HCT116 (cell line): ENCODE data around the gene FRMD4A.
"Not testable (repeated sequence)": the region's sequence is repeated elsewhere in the genome, so short reads cannot be mapped to it uniquely, and the experiment has no call there.

Source experiments
- ATF3 ChIP-seq: IDR thresholded peaks from 2 replicates; pipeline ENCODE4 v1.6.1; 2012
- CEBPB ChIP-seq: IDR thresholded peaks from 2 replicates; pipeline ENCODE4 v1.6.1; 2012; ENCODE audit warnings: low read depth
- EZH2 ChIP-seq: fragments of 200-600 bp; sonication (generic); IDR thresholded peaks from 2 replicates; pipeline ENCODE4 v1.6.1; 2017; ENCODE audit warnings: antibody characterized with exemption, mixed run types
- JUND ChIP-seq: IDR thresholded peaks from 2 replicates; pipeline ENCODE4 v1.6.1; 2012
- MAX ChIP-seq: IDR thresholded peaks from 2 replicates; pipeline ENCODE4 v1.6.1; 2012
- POLR2A ChIP-seq: IDR thresholded peaks from 2 replicates; pipeline ENCODE4 v1.7.0; 2011; ENCODE audit warnings: borderline replicate concordance; ENCODE audit not compliant: insufficient read depth, insufficient read length; ENCODE audit errors: extremely low read depth
- RAD21 ChIP-seq: IDR thresholded peaks from 2 replicates; pipeline ENCODE4 v1.6.1; 2012; ENCODE audit warnings: low read depth, mild to moderate bottlenecking
- REST ChIP-seq: IDR thresholded peaks from 2 replicates; pipeline ENCODE4 v1.6.1; 2012; ENCODE audit warnings: low read depth
- YY1 ChIP-seq: IDR thresholded peaks from 2 replicates; pipeline ENCODE4 v1.6.1; 2011; ENCODE audit warnings: low read length, low read depth, moderate library complexity, mild to moderate bottlenecking; ENCODE audit not compliant: insufficient replicate concordance; ENCODE audit errors: extremely low read depth
- ZFX ChIP-seq: fragments of 450-650 bp; IDR thresholded peaks from 2 replicates; pipeline ENCODE4 v1.6.1; 2017
- TF ChIP-seq, protein P1 (sequence below), 3 experiments: fragments of 200-600 bp in 1 of 3; sonication (generic) in 1 of 3; IDR thresholded peaks in 2 of 3; conservative IDR thresholded peaks in 1 of 3; 2 replicates each; pipeline ENCODE4 v1.5.1; 2012 to 2017; ENCODE audit warnings: low read depth in 2 of 3, low read length in 2 of 3, antibody characterized with exemption in 1 of 3, borderline replicate concordance in 1 of 3, control low read depth in 1 of 3, mild to moderate bottlenecking in 1 of 3, mixed read lengths in 1 of 3, mixed run types in 1 of 3, moderate library complexity in 1 of 3; ENCODE audit not compliant: insufficient read depth in 1 of 3

- TF ChIP-seq CEBPB, POLR2A, REST, JUND, RAD21, MAX, EZH2, YY1, ATF3, ZFX: not testable (repeated sequence)
- TF ChIP-seq, protein P1, sequence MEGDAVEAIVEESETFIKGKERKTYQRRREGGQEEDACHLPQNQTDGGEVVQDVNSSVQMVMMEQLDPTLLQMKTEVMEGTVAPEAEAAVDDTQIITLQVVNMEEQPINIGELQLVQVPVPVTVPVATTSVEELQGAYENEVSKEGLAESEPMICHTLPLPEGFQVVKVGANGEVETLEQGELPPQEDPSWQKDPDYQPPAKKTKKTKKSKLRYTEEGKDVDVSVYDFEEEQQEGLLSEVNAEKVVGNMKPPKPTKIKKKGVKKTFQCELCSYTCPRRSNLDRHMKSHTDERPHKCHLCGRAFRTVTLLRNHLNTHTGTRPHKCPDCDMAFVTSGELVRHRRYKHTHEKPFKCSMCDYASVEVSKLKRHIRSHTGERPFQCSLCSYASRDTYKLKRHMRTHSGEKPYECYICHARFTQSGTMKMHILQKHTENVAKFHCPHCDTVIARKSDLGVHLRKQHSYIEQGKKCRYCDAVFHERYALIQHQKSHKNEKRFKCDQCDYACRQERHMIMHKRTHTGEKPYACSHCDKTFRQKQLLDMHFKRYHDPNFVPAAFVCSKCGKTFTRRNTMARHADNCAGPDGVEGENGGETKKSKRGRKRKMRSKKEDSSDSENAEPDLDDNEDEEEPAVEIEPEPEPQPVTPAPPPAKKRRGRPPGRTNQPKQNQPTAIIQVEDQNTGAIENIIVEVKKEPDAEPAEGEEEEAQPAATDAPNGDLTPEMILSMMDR (IDR thresholded peaks at IDR 0.05 in 2 of 3, conservative IDR thresholded peaks at IDR 0.05 in 1 of 3; ENCODE audit: borderline replicate concordance in 1 of 3, insufficient read depth in 1 of 3, low read depth in 2 of 3, low read length in 2 of 3) = not testable (repeated sequence)
Observed at GRCh38 chr10:13954195-13954594, 376.5 kb downstream of the FRMD4A start.
